SK-N-SH (cell line): Measurements from ENCODE around the gene SLC13A1. TPM values are rescaled to one million over a fixed set of nuclear protein-coding genes. Genes with fewer than 3 reads are reported as not detected.

Experiments
- CTCF ChIA-PET: fragments of 300-600, 350-600 bp; formaldehyde crosslinking; extraction: SDS; loops from one replicate; lab custom pipeline; 2021; lab: Yijun Ruan, JAX
- POLR2A ChIA-PET: fragments of 350-600 bp; sonication (Branson Sonifier 250); formaldehyde crosslinking; extraction: SDS; loops from one replicate; lab custom pipeline; 2020; ENCODE audit warnings: antibody characterized with exemption, inconsistent platforms; lab: Yijun Ruan, JAX
- DNase-seq: peaks from one replicate; pipeline ENCODE4 v3.0.0; 2012
- H2AFZ ChIP-seq: fragments of 200-600 bp; sonication (generic); 2 replicates; pipeline ENCODE4 v1.8.1; 2016; ENCODE audit warnings: antibody characterized with exemption, mild to moderate bottlenecking, low read depth
- H3F3A ChIP-seq: fragments of 200-600 bp; sonication (generic); replicated peaks from 2 replicates; pipeline ENCODE3; 2016; ENCODE audit warnings: antibody characterized with exemption, mild to moderate bottlenecking; ENCODE audit not compliant: insufficient read depth
- H3K27ac ChIP-seq, 2 experiments: fragments of 200-500 bp in 1 of 2; fragments of 200-600 bp in 1 of 2; sonication (Bioruptor generic) in 1 of 2; sonication (generic), shearing (Covaris generic) in 1 of 2; 2 replicates each; pipeline versions ENCODE4 v1.5.1 to v1.6.1; 2014 to 2016; ENCODE audit warnings: low read depth in 2 of 2, inconsistent platforms in 1 of 2, low read length in 1 of 2, mild to moderate bottlenecking in 1 of 2, mixed read lengths in 1 of 2
- H3K27me3 ChIP-seq: fragments of 200-600 bp; sonication (generic), shearing (Covaris generic); 2 replicates; pipeline ENCODE4 v1.6.1; 2016; ENCODE audit warnings: mixed run types; ENCODE audit not compliant: insufficient read depth
- H3K36me3 ChIP-seq, 2 experiments: fragments of 200-500 bp in 1 of 2; fragments of 200-600 bp in 1 of 2; sonication (Bioruptor generic) in 1 of 2; sonication (generic) in 1 of 2; replicated peaks in 1 of 2; 2 replicates each; pipeline versions ENCODE3 to v1.5.1; 2014 to 2016; ENCODE audit warnings: low read length in 1 of 2, mild to moderate bottlenecking in 1 of 2; ENCODE audit not compliant: insufficient read depth in 2 of 2, control insufficient read depth in 1 of 2
- H3K4me1 ChIP-seq, 2 experiments: fragments of 200-500 bp in 1 of 2; fragments of 200-600 bp in 1 of 2; sonication (Bioruptor generic) in 1 of 2; sonication (generic), shearing (Covaris generic) in 1 of 2; 2 replicates each; pipeline versions ENCODE4 v1.5.1 to v1.6.1; 2014 to 2016; ENCODE audit warnings: low read depth in 1 of 2, low read length in 1 of 2, mixed run types in 1 of 2; ENCODE audit not compliant: insufficient read depth in 2 of 2, control insufficient read depth in 1 of 2
- H3K4me2 ChIP-seq: fragments of 200-600 bp; sonication (generic), shearing (Covaris generic); 2 replicates; pipeline ENCODE4 v1.6.1; 2017; ENCODE audit warnings: mixed run types
- H3K4me3 ChIP-seq, 2 experiments: fragments of 200-500 bp in 1 of 2; fragments of 200-600 bp in 1 of 2; sonication (Bioruptor generic) in 1 of 2; sonication (generic), shearing (Covaris generic) in 1 of 2; 2 replicates each; pipeline versions ENCODE4 v1.5.1 to v1.8.1; 2014 to 2016; ENCODE audit warnings: low read depth in 2 of 2, inconsistent platforms in 1 of 2, low read length in 1 of 2, mild to moderate bottlenecking in 1 of 2, mixed read lengths in 1 of 2, moderate library complexity in 1 of 2
- H3K79me2 ChIP-seq: fragments of 200-600 bp; sonication (generic); 2 replicates; pipeline ENCODE4 v1.8.1; 2017; ENCODE audit warnings: mild to moderate bottlenecking; ENCODE audit not compliant: insufficient read depth
- H3K9ac ChIP-seq: fragments of 200-600 bp; sonication (generic); 2 replicates; pipeline ENCODE4 v1.6.1; 2017; ENCODE audit warnings: mixed run types
- H3K9me2 ChIP-seq: fragments of 200-600 bp; sonication (generic); 2 replicates; pipeline ENCODE4 v1.6.1; 2017; ENCODE audit warnings: mixed run types
- H3K9me3 ChIP-seq: fragments of 200-600 bp; sonication (generic); 2 replicates; pipeline ENCODE4 v1.6.1; 2017; ENCODE audit warnings: mixed run types, mild to moderate bottlenecking, moderate library complexity
- H4K20me1 ChIP-seq: fragments of 200-600 bp; sonication (generic); 2 replicates; pipeline ENCODE4 v1.6.1; 2017; ENCODE audit warnings: mild to moderate bottlenecking, mixed run types; ENCODE audit not compliant: insufficient read depth
- CTCF ChIP-seq: fragments of 200-600 bp; sonication (generic); IDR thresholded peaks from 2 replicates; pipeline ENCODE4 v1.6.1; 2017; ENCODE audit warnings: antibody characterized with exemption, mild to moderate bottlenecking, moderate library complexity
- ELF1 ChIP-seq: IDR thresholded peaks from 2 replicates; pipeline ENCODE4 v1.4.0; 2012
- EP300 ChIP-seq, 2 experiments: IDR thresholded peaks; 2 replicates each; pipeline versions ENCODE4 v1.4.0 to v1.6.1; 2012; ENCODE audit warnings: borderline replicate concordance in 1 of 2, low read depth in 1 of 2, low read length in 1 of 2
- EZH2phosphoT487 ChIP-seq: fragments of 200-600 bp; sonication (generic); IDR thresholded peaks from 2 replicates; pipeline ENCODE4 v1.6.1; 2017; ENCODE audit warnings: low read depth, mixed run types, mild to moderate bottlenecking, antibody characterized with exemption, moderate library complexity, borderline replicate concordance
- FOSL2 ChIP-seq: IDR thresholded peaks from 2 replicates; pipeline ENCODE4 v1.4.0; 2012; ENCODE audit warnings: low read depth, mild to moderate bottlenecking, moderate library complexity, borderline replicate concordance
- FOXJ3 ChIP-seq: sonication (generic); formaldehyde crosslinking; IDR thresholded peaks from 2 replicates; pipeline ENCODE4 v1.5.1; 2020; ENCODE audit warnings: mild to moderate bottlenecking, missing genetic modification reagents
- FOXM1 ChIP-seq: IDR thresholded peaks from 2 replicates; pipeline ENCODE4 v1.4.0; 2012; ENCODE audit warnings: low read depth, mild to moderate bottlenecking
- GABPA ChIP-seq: IDR thresholded peaks from 2 replicates; pipeline ENCODE4 v1.4.0; 2012; ENCODE audit warnings: low read depth, mild to moderate bottlenecking
- IRF3 ChIP-seq: fragments of 150-350 bp; IDR thresholded peaks from 2 replicates; pipeline ENCODE4 v1.6.1; 2016; ENCODE audit warnings: mild to moderate bottlenecking, low read depth, low read length
- JUND ChIP-seq: IDR thresholded peaks from 2 replicates; pipeline ENCODE4 v1.4.0; 2012
- MEF2A ChIP-seq: IDR thresholded peaks from 2 replicates; pipeline ENCODE4 v1.4.0; 2012; ENCODE audit warnings: low read depth, borderline replicate concordance
- NFIC ChIP-seq: IDR thresholded peaks from 2 replicates; pipeline ENCODE4 v1.4.0; 2012; ENCODE audit warnings: borderline replicate concordance
- NRF1 ChIP-seq: IDR thresholded peaks from 2 replicates; pipeline ENCODE4 v1.6.1; 2012; ENCODE audit warnings: low read depth, mild to moderate bottlenecking, low read length
- RCOR1 ChIP-seq: fragments of 150-350 bp; IDR thresholded peaks from 2 replicates; pipeline ENCODE4 v1.6.1; 2017; ENCODE audit warnings: antibody characterized with exemption, low read length
- RFX5 ChIP-seq: IDR thresholded peaks from 2 replicates; pipeline ENCODE4 v1.6.1; 2012; ENCODE audit warnings: mild to moderate bottlenecking, improper control_type of control experiment, low read length
- RXRA ChIP-seq: IDR thresholded peaks from 2 replicates; pipeline ENCODE4 v1.4.0; 2012; ENCODE audit warnings: low read depth, mild to moderate bottlenecking, borderline replicate concordance
- SIN3A ChIP-seq: IDR thresholded peaks from 2 replicates; pipeline ENCODE4 v1.6.1; 2012; ENCODE audit warnings: low read depth, mild to moderate bottlenecking, low read length, moderate library complexity, borderline replicate concordance
- SMC3 ChIP-seq: IDR thresholded peaks from 2 replicates; pipeline ENCODE4 v1.6.1; 2012; ENCODE audit warnings: low read depth, low read length, improper control_type of control experiment
- TAF1 ChIP-seq: IDR thresholded peaks from 2 replicates; pipeline ENCODE4 v1.6.1; 2012; ENCODE audit warnings: low read depth, mild to moderate bottlenecking, low read length, moderate library complexity, borderline replicate concordance
- WGBS: methylation state at CpG from one replicate; pipeline ENCODE4 v1.1.6; 2017; ENCODE audit warnings: low lambda C conversion rate; 5-methylcytosine and 5-hydroxymethylcytosine counted together
- polyA plus RNA-seq, 3 experiments: library from polyadenylated mRNA; depleted of rRNA; stranded (reverse); fragments of >200 nt; gene quantifications; 2 replicates each; pipeline ENCODE4 v1.2.3, GENCODE V29; 2012

SLC13A1 gene
- polyA plus RNA-seq, 1 of the 3 experiments (the other 2 are of a cell fraction), result not detected

GRCh38 chr7:123143252-123144006 is 56.3 kb downstream of the SLC13A1 start:
- POLR2A ChIA-PET, result no interaction called here
- H4K20me1 ChIP-seq, result no peaks in the 10 kb centered on the region
- no peak overlapping the region for H3K9ac ChIP-seq
- no peaks in the 10 kb centered on the region for H3K9me2 ChIP-seq
- no peaks in the 10 kb centered on the region for H3K79me2 ChIP-seq
- TF ChIP-seq IRF3, result no peak
- no peak for TF ChIP-seq JUND
- TF ChIP-seq ELF1, result no peak
- TF ChIP-seq SIN3A, result no peak
- no peak for TF ChIP-seq RCOR1
- TF ChIP-seq FOXJ3 (CRISPR knock-in tag), result no peak
- no peak for TF ChIP-seq NRF1
- no peak for TF ChIP-seq FOXM1
- TF ChIP-seq, all 33 proteins: peak for 0
- CTCF ChIA-PET, result interaction anchor here (0.6 to 5.0 kb wide), 2 partner anchors 12 to 430 kb away, joined by 3 to 61 read pairs; no protein-coding TSS in a partner anchor
- H3K4me3 ChIP-seq, result no peak overlapping the region
- WGBS, result under 1% methylated on average over 3 of the region's 3 CpGs
- no peaks in the 10 kb centered on the region for H3F3A ChIP-seq
- no peak overlapping the region for H3K27ac ChIP-seq
- no peak overlapping the region for H3K4me2 ChIP-seq
- no peak for DNase-seq
- no peak overlapping the region for H2AFZ ChIP-seq
- H3K4me1 ChIP-seq, result no peaks in the 10 kb centered on the region
- H3K27me3 ChIP-seq, result no peaks in the 10 kb centered on the region
- no peaks in the 10 kb centered on the region for H3K9me3 ChIP-seq
- H3K36me3 ChIP-seq, result no peaks in the 10 kb centered on the region

- no peak for DNase-seq
- ChIA-PET CTCF (interaction anchor here (5.0 kb wide), 1 partner anchor 15 kb away, joined by 61 read pairs; no protein-coding TSS in a partner anchor), POLR2A (no interaction called here)
- Histone ChIP-seq H3K36me3 (no peaks in the 10 kb centered on the region), H3F3A (no peaks in the 10 kb centered on the region), H2AFZ (no peak overlapping the region), H3K27me3 (no peaks in the 10 kb centered on the region), H3K79me2 (no peaks in the 10 kb centered on the region), H3K27ac (no peak overlapping the region), H4K20me1 (no peaks in the 10 kb centered on the region), H3K4me1 (no peaks in the 10 kb centered on the region), H3K4me2 (no peak overlapping the region), H3K9ac (no peak overlapping the region), H3K9me2 (no peaks in the 10 kb centered on the region), H3K9me3 (no peaks in the 10 kb centered on the region), H3K4me3 (no peak overlapping the region)
- TF ChIP-seq EP300 (IDR thresholded peaks at IDR 0.05; ENCODE audit: borderline replicate concordance in 1 of 2, low read depth in 1 of 2, low read length in 1 of 2) (no peak), TAF1 (no peak), JUND (no peak), SMC3 (no peak), SIN3A (no peak), RFX5 (no peak), FOXJ3 (CRISPR knock-in tag) (no peak), ELF1 (no peak), CTCF (no peak), MEF2A (no peak), RXRA (no peak), FOXM1 (no peak), FOSL2 (no peak), NFIC (no peak), RCOR1 (no peak), NRF1 (no peak), EZH2phosphoT487 (no peak), GABPA (no peak)
Observed at GRCh38 chr7:123140561-123140960, 59.2 kb downstream of the SLC13A1 start.
